22Rv1 (cell line): ENCODE measurements around the gene ZNF687.

Experiments used
- CTCF ChIP-seq: fragments of 450-650 bp; IDR thresholded peaks from 2 replicates; pipeline ENCODE4 v1.5.1; 2017; ENCODE audit warnings: mild to moderate bottlenecking
- ZFX ChIP-seq: fragments of 450-650 bp; IDR thresholded peaks from 2 replicates; pipeline ENCODE4 v1.6.1; 2017; ENCODE audit warnings: antibody characterized with exemption, borderline replicate concordance

- no peak for TF ChIP-seq CTCF
- no peak for TF ChIP-seq ZFX
Measured at GRCh38 chr1:151287341-151287699, 5.2 kb downstream of the ZNF687 start.
